AG04449 (cell line): ENCODE measurements around the gene RBFOX1.

Experiments
- CTCF ChIA-PET: fragments of 350-600 bp; formaldehyde crosslinking; extraction: SDS; loops from one replicate; lab custom pipeline; 2021; ENCODE audit warnings: antibody characterized with exemption; lab: Yijun Ruan, JAX
- POLR2A ChIA-PET: fragments of 400-600, 350-600 bp; formaldehyde crosslinking; extraction: SDS; loops from one replicate; lab custom pipeline; 2020; ENCODE audit warnings: antibody characterized with exemption, inconsistent platforms; lab: Yijun Ruan, JAX
- DNase-seq: peaks from one replicate; pipeline ENCODE4 v3.0.0-alpha.2; 2010; ENCODE audit warnings: low read depth, low spot score
- H3K4me3 ChIP-seq: 2 replicates; pipeline ENCODE4 v1.5.1; 2011; ENCODE audit warnings: low read depth, mild to moderate bottlenecking, control low read depth, low read length
- TF ChIP-seq, protein P1 (sequence below): IDR thresholded peaks from one replicate; pipeline ENCODE4 v1.5.1; 2011; ENCODE audit warnings: mild to moderate bottlenecking, moderate library complexity, low read length, control low read depth, inconsistent platforms; ENCODE audit not compliant: insufficient read depth; ENCODE audit errors: missing control alignments

Gene RBFOX1

DNA sequence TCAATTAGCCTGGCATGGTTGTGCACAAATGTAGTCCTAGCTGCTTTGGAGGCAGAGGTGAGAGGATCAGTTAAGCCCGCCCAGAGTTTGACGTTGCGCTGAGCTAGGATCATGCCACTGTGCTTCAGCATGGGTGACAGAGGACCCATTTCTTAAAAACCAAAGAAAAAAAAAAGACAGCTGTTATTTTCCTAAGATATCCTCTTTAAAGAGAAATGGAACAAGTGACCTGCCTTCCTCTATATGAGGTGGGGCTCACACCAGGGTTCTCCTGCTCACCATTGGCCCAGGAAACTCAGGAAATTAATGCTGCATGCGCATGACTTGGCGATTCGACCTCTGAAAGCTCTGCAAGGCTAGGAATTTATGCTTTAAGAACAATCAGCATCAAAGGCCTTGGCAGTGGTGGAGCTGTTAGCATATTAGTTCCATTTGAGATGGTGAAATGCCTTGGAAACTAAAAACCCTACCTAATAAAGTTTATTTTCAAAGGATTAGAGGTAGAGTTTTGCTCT lies 108.3 kb downstream of the RBFOX1 start:
- ChIA-PET POLR2A (no interaction called here), CTCF (no interaction called here)
- no peak for DNase-seq
- H3K4me3 ChIP-seq, result no peak overlapping the region
- TF ChIP-seq, protein P1, sequence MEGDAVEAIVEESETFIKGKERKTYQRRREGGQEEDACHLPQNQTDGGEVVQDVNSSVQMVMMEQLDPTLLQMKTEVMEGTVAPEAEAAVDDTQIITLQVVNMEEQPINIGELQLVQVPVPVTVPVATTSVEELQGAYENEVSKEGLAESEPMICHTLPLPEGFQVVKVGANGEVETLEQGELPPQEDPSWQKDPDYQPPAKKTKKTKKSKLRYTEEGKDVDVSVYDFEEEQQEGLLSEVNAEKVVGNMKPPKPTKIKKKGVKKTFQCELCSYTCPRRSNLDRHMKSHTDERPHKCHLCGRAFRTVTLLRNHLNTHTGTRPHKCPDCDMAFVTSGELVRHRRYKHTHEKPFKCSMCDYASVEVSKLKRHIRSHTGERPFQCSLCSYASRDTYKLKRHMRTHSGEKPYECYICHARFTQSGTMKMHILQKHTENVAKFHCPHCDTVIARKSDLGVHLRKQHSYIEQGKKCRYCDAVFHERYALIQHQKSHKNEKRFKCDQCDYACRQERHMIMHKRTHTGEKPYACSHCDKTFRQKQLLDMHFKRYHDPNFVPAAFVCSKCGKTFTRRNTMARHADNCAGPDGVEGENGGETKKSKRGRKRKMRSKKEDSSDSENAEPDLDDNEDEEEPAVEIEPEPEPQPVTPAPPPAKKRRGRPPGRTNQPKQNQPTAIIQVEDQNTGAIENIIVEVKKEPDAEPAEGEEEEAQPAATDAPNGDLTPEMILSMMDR, result no peak

DNA sequence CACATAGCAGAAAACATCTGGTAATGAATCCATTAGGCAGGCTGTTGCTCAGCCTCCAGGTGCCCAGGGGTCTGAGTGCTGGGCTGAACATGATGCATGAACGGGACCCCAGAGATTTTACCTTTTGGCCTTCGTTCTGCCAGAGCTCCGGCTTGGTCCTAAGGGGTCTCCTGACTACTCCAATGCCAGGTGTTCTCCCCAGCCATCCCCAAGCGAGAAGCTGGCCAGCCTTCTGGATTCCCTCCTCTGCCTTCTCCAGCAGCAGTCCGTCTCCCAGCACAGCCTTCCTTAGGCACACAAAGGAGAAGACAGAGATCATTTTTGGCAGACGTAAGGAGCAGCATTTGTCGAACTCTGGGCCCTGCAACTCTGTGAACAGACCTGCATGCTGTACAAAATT lies 109.4 kb downstream of the RBFOX1 start:
- ChIA-PET CTCF (no interaction called here), POLR2A (no interaction called here)
- TF ChIP-seq, protein P1, result no peak
- no peak for DNase-seq
- no peak overlapping the region for H3K4me3 ChIP-seq

DNA sequence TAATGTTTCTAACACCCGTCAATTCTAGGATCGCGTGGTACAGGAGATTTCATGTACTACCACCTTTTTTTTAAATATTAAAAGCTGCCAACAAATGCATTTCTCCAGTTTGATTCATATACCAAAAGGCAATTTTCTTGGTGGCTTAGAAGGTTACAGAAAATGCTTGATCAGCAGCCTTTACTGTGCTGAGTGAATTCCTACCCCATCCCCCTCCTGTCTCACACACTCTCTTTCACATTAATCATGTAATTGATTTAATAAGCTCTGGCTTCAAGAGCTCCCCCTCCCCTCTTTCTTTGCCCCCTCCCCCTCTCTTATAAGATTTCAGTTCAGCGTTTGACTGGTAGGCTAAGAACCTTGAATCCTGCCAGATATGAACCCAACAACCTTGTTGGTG lies 110.5 kb downstream of the RBFOX1 start:
- TF ChIP-seq, protein P1, result no peak
- ChIA-PET CTCF (no interaction called here), POLR2A (no interaction called here)
- no peak for DNase-seq
- no peak overlapping the region for H3K4me3 ChIP-seq

DNA sequence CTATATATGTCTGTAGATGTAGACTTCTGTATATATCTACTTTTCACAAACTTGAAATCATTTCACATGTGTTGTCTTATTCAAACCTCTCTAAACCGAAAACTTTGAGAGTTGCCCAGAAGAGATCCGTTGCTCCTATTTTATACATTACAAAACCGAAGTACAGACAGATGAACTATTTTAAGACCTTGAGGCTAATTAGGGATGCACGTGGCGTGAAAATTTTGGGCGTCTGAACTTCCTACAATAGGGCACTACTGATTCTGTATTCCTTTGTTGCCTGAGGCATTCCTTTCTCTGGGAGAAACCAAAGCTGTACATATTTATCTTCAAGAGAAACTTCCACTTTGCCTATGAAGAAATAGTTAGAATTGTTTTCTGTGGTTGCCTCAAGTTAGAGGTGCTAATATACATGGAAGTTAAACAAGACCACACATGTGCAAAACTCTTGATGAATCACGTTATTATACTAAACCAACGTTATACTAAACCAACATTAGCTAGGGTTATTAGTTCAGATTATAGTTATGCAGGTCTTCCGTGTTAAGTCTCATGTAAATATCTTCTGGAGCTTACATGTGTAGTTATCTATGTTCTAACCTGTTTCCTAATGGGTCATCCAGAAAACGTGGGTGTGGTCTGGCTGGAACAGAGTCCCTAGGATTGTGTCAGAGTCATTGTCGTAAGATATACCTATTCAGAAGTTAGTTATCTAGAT lies 111.2 kb downstream of the RBFOX1 start:
- ChIA-PET CTCF (no interaction called here), POLR2A (no interaction called here)
- TF ChIP-seq, protein P1, result no peak
- no peak for DNase-seq
- H3K4me3 ChIP-seq, result no peak overlapping the region

DNA sequence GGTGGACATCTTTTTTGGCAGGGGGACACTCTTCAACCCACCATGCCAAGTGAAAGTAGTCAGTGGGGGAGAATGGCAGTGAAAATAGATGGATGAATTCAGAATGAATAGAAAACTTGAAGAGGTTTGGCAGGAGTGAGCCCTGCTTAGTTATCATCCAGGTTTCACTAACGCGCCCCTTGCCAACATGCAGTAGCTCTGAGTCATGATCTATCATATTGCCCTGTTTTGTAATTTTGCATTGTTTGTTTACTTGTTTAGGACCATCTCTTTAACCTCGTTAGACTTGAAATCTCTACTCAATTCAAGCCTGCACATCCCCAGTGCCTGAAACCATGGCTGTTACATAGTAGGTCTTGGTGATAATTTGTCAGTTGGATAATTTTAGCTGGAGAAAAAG lies 116.7 kb downstream of the RBFOX1 start:
- TF ChIP-seq, protein P1, result no peak
- POLR2A ChIA-PET, result no interaction called here
- CTCF ChIA-PET, result no interaction called here
- DNase-seq, result no peak
- H3K4me3 ChIP-seq, result no peak overlapping the region

DNA sequence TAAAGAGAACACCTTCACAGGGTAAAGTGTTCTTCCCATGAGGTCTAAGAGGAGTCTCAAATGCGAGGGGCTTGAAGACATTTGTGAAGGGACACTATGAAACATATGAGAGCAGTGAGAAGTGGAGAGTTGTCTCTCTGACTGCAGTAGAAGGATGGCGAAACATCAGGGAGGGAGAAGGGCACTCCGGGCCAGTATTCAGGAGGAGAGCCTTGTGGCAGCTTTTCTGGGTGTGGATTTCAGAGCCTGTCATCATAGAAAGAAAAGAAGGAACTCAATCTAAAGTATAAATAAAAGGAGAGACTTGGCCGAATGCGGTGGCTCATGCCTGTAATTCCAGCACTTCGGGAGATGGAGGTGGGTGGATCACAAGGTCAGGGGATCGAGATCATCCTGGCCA lies 117.2 kb downstream of the RBFOX1 start:
- no peak for DNase-seq
- no peak overlapping the region for H3K4me3 ChIP-seq
- ChIA-PET POLR2A (no interaction called here), CTCF (no interaction called here)
- TF ChIP-seq, protein P1, result no peak
